GM23248 (cell line): ENCODE data around the gene GSG1L. TPM values are rescaled to one million over a fixed set of nuclear protein-coding genes. Genes with fewer than 3 reads are reported as not detected.

ENCODE experiments used
- DNase-seq: peaks from one replicate; pipeline ENCODE4 v3.0.0-alpha.2; 2015
- H2AFZ ChIP-seq: fragments of 200-600 bp; sonication (generic); 2 replicates; pipeline ENCODE4 v1.6.1; 2016; ENCODE audit warnings: antibody characterized with exemption
- H3F3A ChIP-seq: fragments of 200-600 bp; sonication (generic); 2 replicates; pipeline ENCODE4 v1.6.1; 2016; ENCODE audit warnings: mild to moderate bottlenecking, antibody characterized with exemption, mixed run types; ENCODE audit not compliant: insufficient read depth
- H3K27ac ChIP-seq: fragments of 200-600 bp; sonication (generic); 2 replicates; pipeline ENCODE4 v1.5.1; 2016; ENCODE audit warnings: mild to moderate bottlenecking
- H3K27me3 ChIP-seq: fragments of 200-600 bp; sonication (generic); replicated peaks from 2 replicates; pipeline ENCODE4 v1.6.1; 2016; ENCODE audit warnings: mild to moderate bottlenecking; ENCODE audit not compliant: insufficient read depth
- H3K36me3 ChIP-seq: fragments of 200-600 bp; sonication (generic); 2 replicates; pipeline ENCODE4 v1.6.1; 2016; ENCODE audit warnings: low read depth, mild to moderate bottlenecking
- H3K4me1 ChIP-seq: fragments of 200-600 bp; sonication (generic); 2 replicates; pipeline ENCODE4 v1.6.1; 2016; ENCODE audit warnings: mild to moderate bottlenecking; ENCODE audit not compliant: insufficient read depth
- H3K4me2 ChIP-seq: fragments of 200-600 bp; sonication (generic); one replicate; pipeline ENCODE4 v1.6.1; 2016; ENCODE audit warnings: mild to moderate bottlenecking; ENCODE audit not compliant: unreplicated experiment
- H3K4me3 ChIP-seq: fragments of 200-600 bp; sonication (generic); 2 replicates; pipeline ENCODE4 v1.5.1; 2016; ENCODE audit warnings: mild to moderate bottlenecking
- H3K79me2 ChIP-seq: fragments of 200-600 bp; sonication (generic); 2 replicates; pipeline ENCODE4 v1.6.1; 2016; ENCODE audit warnings: mild to moderate bottlenecking; ENCODE audit not compliant: insufficient read depth
- H3K9ac ChIP-seq: fragments of 200-600 bp; sonication (generic); 2 replicates; pipeline ENCODE4 v1.6.1; 2016; ENCODE audit warnings: mild to moderate bottlenecking
- H3K9me2 ChIP-seq: fragments of 200-600 bp; sonication (generic); 2 replicates; pipeline ENCODE4 v1.6.1; 2016; ENCODE audit warnings: mixed run types, mild to moderate bottlenecking, moderate library complexity; ENCODE audit not compliant: insufficient read depth
- H3K9me3 ChIP-seq: fragments of 200-600 bp; sonication (generic); one replicate; pipeline ENCODE4 v1.6.1; 2017; ENCODE audit warnings: low read depth
- H4K20me1 ChIP-seq: fragments of 200-600 bp; sonication (generic); 2 replicates; pipeline ENCODE4 v1.6.0; 2016; ENCODE audit not compliant: insufficient read depth
- EZH2 ChIP-seq: fragments of 200-600 bp; sonication (generic); IDR thresholded peaks from 2 replicates; pipeline ENCODE4 v1.6.1; 2018; ENCODE audit warnings: antibody characterized with exemption, mild to moderate bottlenecking; ENCODE audit not compliant: insufficient read depth, poor library complexity, severe bottlenecking
- EZH2phosphoT487 ChIP-seq: fragments of 200-600 bp; sonication (generic); IDR thresholded peaks from 2 replicates; pipeline ENCODE4 v1.6.1; 2018; ENCODE audit warnings: antibody characterized with exemption, moderate library complexity, mild to moderate bottlenecking, low read depth; ENCODE audit not compliant: insufficient read depth
- WGBS, 2 experiments: methylation state at CpG; one replicate each; pipeline ENCODE4 v1.1.6; 2015 to 2017; ENCODE audit warnings: low lambda C conversion rate in 2 of 2, low coverage in 1 of 2; ENCODE audit errors: missing lambda C conversion rate in 2 of 2; 5-methylcytosine and 5-hydroxymethylcytosine counted together
- in situ Hi-C: fragments of 300-500 bp; cut with MboI; formaldehyde crosslinking; loops from 2 replicates; pipeline ENCODE4 v1.15.0; 2020
- polyA plus RNA-seq: library from polyadenylated mRNA; unstranded; fragments of >200 nt; fragmentation: Nextera tagmentation; extraction: Ambion mirVana; gene quantifications from 2 replicates; pipeline ENCODE4 v1.2.1, GENCODE V29; 2016
- total RNA-seq: library from RNA; depleted of rRNA; stranded (reverse); fragments of >200 nt; shearing (Covaris generic); gene quantifications from 2 replicates; pipeline ENCODE4 v1.2.3, GENCODE V29; 2014

The GSG1L gene
- total and polyA plus RNA-seq, 2 experiments from 2014 or later: not detected

GRCh38 chr16:28061352-28062101, 2.0 kb downstream of the GSG1L start:
- no peak overlapping the region for H3K4me2 ChIP-seq
- H3K27ac ChIP-seq: no peak overlapping the region
- DNase-seq: no peak
- TF ChIP-seq EZH2phosphoT487 (no peak), EZH2 (no peak)
- H2AFZ ChIP-seq: no peak overlapping the region
- 72 to 77% methylated on average over 10 of the region's 10 CpGs for WGBS, 2 experiments
- H3K4me3 ChIP-seq: no peak overlapping the region
- no peaks in the 10 kb centered on the region for H3K9me2 ChIP-seq
- no peaks in the 10 kb centered on the region for H3F3A ChIP-seq
- peaks cover 66% of the 10 kb centered on the region for H3K27me3 ChIP-seq
- H3K9me3 ChIP-seq: no peaks in the 10 kb centered on the region
- no peak overlapping the region for H3K9ac ChIP-seq
- H3K36me3 ChIP-seq: no peaks in the 10 kb centered on the region
- no peaks in the 10 kb centered on the region for H4K20me1 ChIP-seq
- H3K79me2 ChIP-seq: no peaks in the 10 kb centered on the region
- in situ Hi-C loops: loop anchor here (25.0 kb wide), 2 partner anchors 274 to 424 kb away; no protein-coding TSS in a partner anchor
- no peaks in the 10 kb centered on the region for H3K4me1 ChIP-seq

GRCh38 chr16:28059841-28060575, 3.5 kb downstream of the GSG1L start:
- H3K4me1 ChIP-seq: no peaks in the 10 kb centered on the region
- H3K9me2 ChIP-seq: no peaks in the 10 kb centered on the region
- H3K4me2 ChIP-seq: no peak overlapping the region
- H3K9me3 ChIP-seq: no peaks in the 10 kb centered on the region
- in situ Hi-C loops: loop anchor here (25.0 kb wide), 2 partner anchors 273 to 423 kb away; no protein-coding TSS in a partner anchor
- no peaks in the 10 kb centered on the region for H3K79me2 ChIP-seq
- no peaks in the 10 kb centered on the region for H4K20me1 ChIP-seq
- H3K4me3 ChIP-seq: no peak overlapping the region
- H2AFZ ChIP-seq: no peak overlapping the region
- H3K27me3 ChIP-seq: peaks cover 56% of the 10 kb centered on the region
- H3K36me3 ChIP-seq: no peaks in the 10 kb centered on the region
- no peak for TF ChIP-seq EZH2
- no peak for TF ChIP-seq EZH2phosphoT487
- H3F3A ChIP-seq: no peaks in the 10 kb centered on the region
- DNase-seq: no peak
- no peak overlapping the region for H3K9ac ChIP-seq
- no peak overlapping the region for H3K27ac ChIP-seq
- 22 to 24% methylated on average over 12 of the region's 12 CpGs for WGBS, 2 experiments

- no peaks in the 10 kb centered on the region for H3K9me2 ChIP-seq
- no peak overlapping the region for H3K9ac ChIP-seq
- no peak for TF ChIP-seq EZH2phosphoT487
- TF ChIP-seq EZH2: no peak
- H3K4me3 ChIP-seq: no peak overlapping the region
- no peak overlapping the region for H3K4me2 ChIP-seq
- H4K20me1 ChIP-seq: no peaks in the 10 kb centered on the region
- H2AFZ ChIP-seq: no peak overlapping the region
- no peak for DNase-seq
- H3K4me1 ChIP-seq: no peaks in the 10 kb centered on the region
- H3K27me3 ChIP-seq: peaks cover 53% of the 10 kb centered on the region
- in situ Hi-C loops: loop anchor here (25.0 kb wide), 2 partner anchors 272 to 422 kb away; no protein-coding TSS in a partner anchor
- WGBS, 2 experiments: 48 to 51% methylated on average over 15 to 18 of the region's 18 CpGs
- H3K9me3 ChIP-seq: no peaks in the 10 kb centered on the region
- H3K36me3 ChIP-seq: no peaks in the 10 kb centered on the region
- no peaks in the 10 kb centered on the region for H3K79me2 ChIP-seq
- H3F3A ChIP-seq: no peaks in the 10 kb centered on the region
- no peak overlapping the region for H3K27ac ChIP-seq
These were observed 4.5 kb downstream of the GSG1L start for GRCh38 chr16:28058839-28059589.

- Histone ChIP-seq H3K27ac (no peak overlapping the region), H3K4me2 (no peak overlapping the region), H4K20me1 (no peaks in the 10 kb centered on the region), H3K36me3 (no peaks in the 10 kb centered on the region), H3K9me2 (no peaks in the 10 kb centered on the region), H3F3A (no peaks in the 10 kb centered on the region), H3K4me3 (no peak overlapping the region), H3K27me3 (peaks cover 51% of the 10 kb centered on the region), H3K79me2 (no peaks in the 10 kb centered on the region), H3K4me1 (no peaks in the 10 kb centered on the region), H2AFZ (no peak overlapping the region), H3K9ac (no peak overlapping the region), H3K9me3 (no peaks in the 10 kb centered on the region)
- in situ Hi-C loops: loop anchor here (25.0 kb wide), 2 partner anchors 271 to 421 kb away; no protein-coding TSS in a partner anchor
- DNase-seq: no peak
- TF ChIP-seq EZH2phosphoT487: no peak
- TF ChIP-seq EZH2: no peak
- WGBS, 2 experiments: 52 to 58% methylated on average over 8 of the region's 8 CpGs
These were observed 5.6 kb downstream of the GSG1L start for GRCh38 chr16:28057949-28058348.
